ENCODE results near the gene OBSCN. TPM values are rescaled to one million over a fixed set of nuclear protein-coding genes. Genes with fewer than 3 reads are reported as not detected.

OBSCN gene
- total RNA-seq, 2 donors from 2014 or later: 159 to 317 TPM

DNA sequence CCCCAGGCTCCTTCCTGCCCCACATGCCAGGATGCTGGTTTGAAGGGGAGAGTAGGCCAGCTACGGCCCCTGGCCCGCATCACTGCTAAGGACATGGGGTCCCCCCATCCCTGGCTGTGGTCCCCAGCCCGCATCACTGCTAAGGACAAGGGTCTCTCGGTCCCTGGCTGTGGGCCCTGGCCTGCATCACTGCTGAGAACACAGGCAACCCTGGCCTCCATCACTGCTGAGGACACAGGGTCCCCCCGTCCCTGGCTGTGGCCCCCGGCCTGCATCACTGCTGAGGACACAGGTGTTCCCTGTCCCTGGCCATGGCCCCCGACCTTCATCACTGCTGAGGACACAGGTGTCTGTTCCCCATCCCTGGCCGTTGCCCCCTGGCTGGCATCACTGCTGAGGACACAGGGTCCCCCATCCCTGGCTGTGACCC lies 448 bp upstream of the OBSCN start:
- Histone ChIP-seq H3K36me3 (peaks cover under 1% of the 10 kb centered on the region), H3K9me3 (no peaks in the 10 kb centered on the region), H3K4me3 (no peak overlapping the region), H3K4me1 (peaks cover 0 to 41% of the 10 kb centered on the region in 2 donors), H3K27me3 (no peaks in the 10 kb centered on the region), H3K27ac (peak overlapping the region; percentile 95 to 97)
- TF ChIP-seq, protein P1, sequence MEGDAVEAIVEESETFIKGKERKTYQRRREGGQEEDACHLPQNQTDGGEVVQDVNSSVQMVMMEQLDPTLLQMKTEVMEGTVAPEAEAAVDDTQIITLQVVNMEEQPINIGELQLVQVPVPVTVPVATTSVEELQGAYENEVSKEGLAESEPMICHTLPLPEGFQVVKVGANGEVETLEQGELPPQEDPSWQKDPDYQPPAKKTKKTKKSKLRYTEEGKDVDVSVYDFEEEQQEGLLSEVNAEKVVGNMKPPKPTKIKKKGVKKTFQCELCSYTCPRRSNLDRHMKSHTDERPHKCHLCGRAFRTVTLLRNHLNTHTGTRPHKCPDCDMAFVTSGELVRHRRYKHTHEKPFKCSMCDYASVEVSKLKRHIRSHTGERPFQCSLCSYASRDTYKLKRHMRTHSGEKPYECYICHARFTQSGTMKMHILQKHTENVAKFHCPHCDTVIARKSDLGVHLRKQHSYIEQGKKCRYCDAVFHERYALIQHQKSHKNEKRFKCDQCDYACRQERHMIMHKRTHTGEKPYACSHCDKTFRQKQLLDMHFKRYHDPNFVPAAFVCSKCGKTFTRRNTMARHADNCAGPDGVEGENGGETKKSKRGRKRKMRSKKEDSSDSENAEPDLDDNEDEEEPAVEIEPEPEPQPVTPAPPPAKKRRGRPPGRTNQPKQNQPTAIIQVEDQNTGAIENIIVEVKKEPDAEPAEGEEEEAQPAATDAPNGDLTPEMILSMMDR (IDR thresholded peaks at IDR 0.05): no peak
- DNase-seq (ENCODE audit: low spot score): peak; percentile 46

- H3K27me3 ChIP-seq: no peaks in the 10 kb centered on the region
- H3K27ac ChIP-seq: peak overlapping the region; percentile 95 to 97
- peak overlapping the region; percentile 60 to 76 for H3K4me3 ChIP-seq
- H3K9me3 ChIP-seq: no peaks in the 10 kb centered on the region
- TF ChIP-seq, protein P1 (IDR thresholded peaks at IDR 0.05): no peak
- DNase-seq (ENCODE audit: low spot score): peak; percentile 47
- peaks cover 6% of the 10 kb centered on the region for H3K36me3 ChIP-seq
- H3K4me1 ChIP-seq: peaks cover 0 to 57% of the 10 kb centered on the region in 2 donors
These were observed 1.1 kb downstream of the OBSCN start for GRCh38 chr1:228208831-228209551.

DNA sequence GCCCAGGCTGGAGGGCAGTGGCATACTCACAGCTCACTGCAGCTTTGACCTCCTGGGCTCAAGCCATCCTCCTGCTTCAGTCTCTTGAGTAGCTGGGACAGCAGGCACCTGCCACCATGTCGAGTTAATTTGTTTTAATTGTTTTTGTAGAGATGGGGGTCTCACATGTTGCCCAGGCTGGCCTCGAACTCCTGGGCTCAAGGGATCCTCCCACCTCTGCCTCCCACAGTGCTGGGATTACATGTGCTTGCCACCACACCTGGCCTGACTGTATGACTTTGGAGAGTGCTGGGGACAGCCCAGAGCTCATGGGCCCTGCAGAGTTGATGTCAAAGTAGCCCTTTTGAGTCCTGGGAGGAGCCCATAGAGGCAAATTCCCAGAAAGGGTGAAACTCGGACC lies 1.8 kb downstream of the OBSCN start:
- DNase-seq (ENCODE audit: low spot score): peak; percentile 49
- Histone ChIP-seq H3K36me3 (peaks cover 10% of the 10 kb centered on the region), H3K4me1 (peaks cover 0 to 64% of the 10 kb centered on the region in 2 donors), H3K27me3 (no peaks in the 10 kb centered on the region), H3K4me3 (peak overlapping the region; percentile 60 to 76), H3K27ac (peak overlapping the region; percentile 95 to 97), H3K9me3 (no peaks in the 10 kb centered on the region)
- TF ChIP-seq, protein P1 (IDR thresholded peaks at IDR 0.05): no peak

DNA sequence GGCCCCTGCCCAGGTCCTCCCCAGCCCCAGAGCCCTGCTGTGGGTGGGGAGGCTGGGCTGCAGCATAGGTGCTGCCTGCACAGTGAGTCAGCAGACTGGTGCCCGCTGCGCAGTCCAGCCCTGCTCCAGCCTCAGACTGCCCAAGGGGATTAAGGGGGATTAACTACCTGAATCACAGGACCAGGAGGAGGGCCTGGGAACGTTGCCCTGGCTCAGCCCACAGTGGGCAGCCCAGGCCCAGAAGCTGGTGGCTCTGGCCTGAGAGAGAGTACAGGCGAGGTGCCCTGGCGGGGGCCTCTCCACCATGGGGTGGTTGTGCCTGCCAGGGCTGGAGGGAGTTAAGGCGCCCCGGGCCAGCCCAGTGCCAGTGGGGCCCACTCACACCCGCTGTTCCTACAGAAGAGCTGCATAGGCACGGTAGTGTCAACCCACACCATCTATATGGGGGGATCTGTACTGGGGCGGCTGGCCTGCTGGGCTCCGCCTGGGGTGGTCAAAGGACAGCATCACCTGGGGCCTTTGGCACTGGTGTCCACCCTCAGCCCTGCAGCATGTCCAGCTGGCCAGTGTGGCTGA lies 2.3 kb downstream of the OBSCN start:
- Histone ChIP-seq H3K9me3 (no peaks in the 10 kb centered on the region), H3K27ac (peak overlapping the region; percentile 95 to 97), H3K27me3 (no peaks in the 10 kb centered on the region), H3K4me3 (peak overlapping the region; percentile 60 to 76), H3K4me1 (peaks cover 0 to 69% of the 10 kb centered on the region in 2 donors), H3K36me3 (peaks cover 15% of the 10 kb centered on the region)
- peak; percentile 58 for DNase-seq (ENCODE audit: low spot score)
- TF ChIP-seq, protein P1 (IDR thresholded peaks at IDR 0.05): no peak

DNA sequence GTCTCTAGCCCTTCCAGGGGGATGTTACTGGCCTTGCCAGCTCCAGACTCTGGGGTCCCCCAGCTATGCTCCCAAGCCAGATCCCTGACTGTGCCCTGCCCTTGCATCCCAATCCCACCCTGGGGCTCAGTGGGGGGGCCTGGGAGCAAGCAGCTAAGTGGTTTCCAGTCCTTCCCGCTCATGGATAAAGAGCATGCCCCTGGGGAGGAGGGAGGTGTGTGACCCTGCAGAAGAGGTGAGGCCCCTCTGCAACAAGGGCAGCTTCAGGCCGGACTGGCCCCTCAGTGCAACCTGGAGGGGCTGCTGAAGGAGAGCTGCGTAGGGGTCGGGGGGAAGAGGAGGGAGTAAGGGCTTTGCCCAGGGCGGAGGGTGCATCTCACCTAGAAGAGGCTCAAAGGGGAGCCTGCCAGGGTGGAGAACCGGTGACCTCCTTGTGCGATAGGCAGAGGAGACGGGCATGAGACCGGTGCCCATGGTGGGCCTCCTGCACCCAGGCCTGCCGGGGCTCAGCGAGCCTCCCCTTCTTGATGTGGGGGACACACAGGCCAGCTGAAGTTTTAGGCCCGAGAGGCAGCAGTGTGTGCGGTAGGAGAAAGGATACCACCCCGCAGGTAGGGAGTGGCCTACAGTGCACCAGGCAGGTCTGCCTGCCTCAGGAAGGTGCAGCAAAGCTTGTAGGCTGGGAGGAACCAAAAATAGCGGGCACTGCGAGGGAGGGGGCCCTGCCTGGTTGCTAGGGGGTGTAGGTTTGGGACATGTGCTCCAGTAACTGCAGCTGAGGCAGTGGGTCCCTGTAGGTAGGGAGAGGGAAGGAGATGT lies 3.1 kb downstream of the OBSCN start:
- peak; percentile 50 for DNase-seq (ENCODE audit: low spot score)
- Histone ChIP-seq H3K36me3 (peaks cover 18% of the 10 kb centered on the region), H3K4me1 (peaks cover 0 to 71% of the 10 kb centered on the region in 2 donors), H3K9me3 (no peaks in the 10 kb centered on the region), H3K27ac (peak overlapping the region; percentile 95 to 97), H3K4me3 (peak overlapping the region; percentile 11 to 60), H3K27me3 (no peaks in the 10 kb centered on the region)
- TF ChIP-seq, protein P1 (IDR thresholded peaks at IDR 0.05): no peak
